Measurements from ENCODE around the gene NT5DC4.

NT5DC4 gene

DNA sequence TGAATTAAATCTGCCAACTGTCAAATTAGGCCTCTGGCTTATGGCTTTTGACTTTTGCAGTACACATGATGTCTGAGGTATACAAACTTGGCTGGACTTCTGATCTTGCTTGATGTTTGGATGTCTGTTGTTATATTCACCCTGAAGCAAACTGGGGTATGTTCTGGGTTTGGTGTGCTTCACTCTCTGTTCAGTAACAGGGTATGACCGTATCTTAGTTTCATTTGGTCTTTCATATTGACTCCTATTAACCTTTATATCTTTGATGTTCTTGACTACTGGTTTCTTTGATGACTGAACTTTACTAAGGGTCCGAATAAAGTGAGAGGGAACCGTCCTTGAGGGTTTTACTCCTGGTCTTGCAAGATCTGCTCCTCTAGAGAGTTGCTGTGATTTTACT, 35.4 kb downstream of the NT5DC4 start:
- DNase-seq = no peak

DNA sequence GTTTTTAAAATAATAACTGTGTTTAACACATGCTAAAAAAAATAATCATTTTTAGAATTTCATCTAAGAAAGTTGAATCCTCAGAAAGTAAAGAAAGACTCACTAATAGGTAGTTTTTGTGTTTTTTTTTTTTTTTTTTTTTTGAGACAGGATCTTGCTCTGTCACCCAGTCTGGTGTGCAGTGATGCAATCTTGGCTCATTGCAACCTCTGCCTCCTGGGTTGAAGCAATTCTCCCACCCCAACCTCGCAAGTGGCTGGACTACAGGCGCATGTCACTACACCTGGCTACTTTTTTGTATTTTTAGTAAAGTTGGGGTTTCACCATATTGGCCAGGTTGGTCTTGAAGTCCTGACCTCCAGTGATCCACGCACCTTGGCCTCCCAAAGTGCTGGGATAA, 36.4 kb downstream of the NT5DC4 start:
- DNase-seq = no peak

DNA sequence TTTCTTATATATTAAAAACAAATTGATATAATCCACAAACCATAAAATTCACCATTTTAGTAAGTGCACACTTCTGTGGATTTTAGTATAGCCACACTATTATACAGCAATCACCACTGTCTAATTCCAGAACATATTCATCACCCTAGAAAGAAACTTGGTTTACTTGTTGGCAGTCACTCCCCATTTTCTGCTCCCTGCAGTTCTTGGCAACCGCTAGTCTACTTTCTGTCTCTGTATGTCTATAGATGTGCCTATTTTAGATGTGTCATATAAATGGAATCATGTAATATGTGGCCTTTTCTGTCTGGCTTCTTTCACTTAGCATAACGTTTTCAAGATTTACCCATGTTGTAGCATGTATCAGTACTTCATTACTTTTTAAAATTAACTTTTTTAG, 37.9 kb downstream of the NT5DC4 start:
- no peak for DNase-seq

DNA sequence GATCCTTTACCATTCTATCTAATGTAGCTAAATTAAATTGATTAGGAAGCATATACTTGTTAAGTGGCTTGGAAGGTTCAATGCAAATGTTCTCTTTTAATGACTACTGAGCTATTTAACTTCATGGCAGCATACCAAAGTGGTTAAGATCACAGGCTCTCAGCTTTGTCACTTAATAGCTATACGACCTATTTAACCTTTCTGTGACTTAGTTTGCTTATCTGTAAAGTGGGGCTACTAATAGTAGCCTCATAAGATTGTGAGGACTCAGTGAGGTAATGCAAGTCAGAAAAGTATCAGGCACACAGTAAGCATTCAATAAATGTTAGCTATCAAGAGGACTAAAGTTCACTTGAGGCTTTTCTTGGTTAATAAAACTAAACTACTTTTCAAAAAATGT, 39.3 kb downstream of the NT5DC4 start:
- no peak for DNase-seq

DNA sequence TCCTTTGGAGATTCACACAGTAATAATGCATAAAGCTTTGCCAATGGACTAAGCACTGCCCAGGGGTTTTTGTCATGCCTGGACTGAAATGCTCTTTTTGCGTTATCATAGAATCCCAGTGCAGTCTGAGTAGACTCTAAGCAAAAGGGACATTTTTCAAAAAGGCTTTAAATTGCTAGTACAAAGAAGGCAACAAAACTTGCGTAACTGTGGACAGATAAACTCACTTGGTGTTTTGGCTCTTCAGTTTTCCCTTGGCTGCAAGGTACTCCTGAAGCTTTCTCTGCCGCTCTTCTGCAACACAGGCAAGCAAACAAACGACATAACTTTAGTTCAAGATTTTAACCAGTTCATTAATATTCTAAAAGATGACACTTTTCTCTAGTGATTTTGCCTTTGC, 41.5 kb downstream of the NT5DC4 start:
- no peak for DNase-seq

DNA sequence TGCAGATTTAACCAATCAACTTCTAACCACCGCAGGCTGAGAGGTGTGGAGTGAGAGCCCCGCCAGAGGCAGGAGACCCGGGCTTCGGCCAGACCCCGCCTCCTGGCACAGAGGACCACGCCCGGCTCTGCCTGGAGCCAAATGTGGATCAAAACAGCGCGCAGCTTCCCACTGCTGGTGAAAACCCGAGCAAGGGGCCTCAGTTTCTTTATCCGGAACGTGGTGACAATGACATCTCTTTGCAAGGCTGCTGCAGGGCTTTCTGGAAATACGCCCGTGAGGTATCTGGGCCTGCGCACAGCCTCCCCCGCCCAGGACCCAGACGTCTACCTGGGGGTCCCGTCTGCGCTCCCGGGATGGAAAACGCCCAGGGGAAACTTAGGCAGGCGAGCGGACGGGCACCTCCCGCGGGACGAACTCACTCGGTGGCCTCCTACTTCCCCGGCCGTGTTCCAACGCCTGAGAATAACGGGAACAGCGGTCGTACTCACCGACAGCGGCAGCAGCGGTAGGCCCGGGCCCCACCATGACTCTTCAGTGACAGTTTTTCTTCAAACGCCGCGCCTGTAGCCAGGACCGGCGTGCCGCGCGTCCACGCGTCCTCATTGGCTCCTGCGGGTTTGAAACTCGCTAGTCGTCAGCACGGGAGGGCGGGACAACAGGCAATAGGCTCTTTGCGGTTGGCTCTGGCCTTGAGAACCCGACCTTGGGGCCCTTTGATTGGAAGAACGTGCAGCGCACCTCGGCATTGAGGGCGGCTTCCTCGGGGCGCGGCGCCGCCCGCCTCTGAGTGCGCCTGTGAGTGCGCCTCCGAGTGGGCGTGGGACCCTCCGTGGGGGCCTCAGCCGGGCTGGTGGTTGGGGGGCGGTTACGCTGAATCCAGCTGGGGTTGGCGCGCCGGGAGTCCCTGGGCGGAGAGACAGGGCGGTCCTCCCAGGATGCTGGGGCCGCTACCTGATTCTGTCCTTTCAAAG, 43.5 kb downstream of the NT5DC4 start, which contains the start of gene CKAP2L:
Gene CKAP2L, minus strand, starts transcription at position 539 of the 974 bp plus-strand sequence. Its CDS starts 11 bp downstream, at position 528.
- DNase-seq = peak; percentile 95

DNA sequence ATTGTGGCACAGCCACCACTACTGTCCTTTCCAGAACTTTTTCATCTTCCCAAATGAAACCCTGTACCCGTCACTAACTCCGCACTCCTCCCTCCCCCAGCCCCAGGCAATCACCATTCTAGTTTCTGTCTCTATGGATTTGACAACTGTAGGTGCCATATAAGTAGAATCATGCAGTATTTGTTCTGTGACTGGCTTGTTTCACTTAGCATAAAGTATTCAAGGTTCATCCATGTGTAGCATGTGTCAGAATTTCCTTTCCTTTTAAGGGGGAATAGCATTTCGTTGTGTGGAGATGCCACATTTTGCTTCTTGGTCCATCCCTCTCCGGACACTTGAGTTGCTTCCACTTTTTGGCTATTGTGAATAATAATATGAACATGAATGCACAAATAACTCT, 44.4 kb downstream of the NT5DC4 start:
- DNase-seq = no peak

DNA sequence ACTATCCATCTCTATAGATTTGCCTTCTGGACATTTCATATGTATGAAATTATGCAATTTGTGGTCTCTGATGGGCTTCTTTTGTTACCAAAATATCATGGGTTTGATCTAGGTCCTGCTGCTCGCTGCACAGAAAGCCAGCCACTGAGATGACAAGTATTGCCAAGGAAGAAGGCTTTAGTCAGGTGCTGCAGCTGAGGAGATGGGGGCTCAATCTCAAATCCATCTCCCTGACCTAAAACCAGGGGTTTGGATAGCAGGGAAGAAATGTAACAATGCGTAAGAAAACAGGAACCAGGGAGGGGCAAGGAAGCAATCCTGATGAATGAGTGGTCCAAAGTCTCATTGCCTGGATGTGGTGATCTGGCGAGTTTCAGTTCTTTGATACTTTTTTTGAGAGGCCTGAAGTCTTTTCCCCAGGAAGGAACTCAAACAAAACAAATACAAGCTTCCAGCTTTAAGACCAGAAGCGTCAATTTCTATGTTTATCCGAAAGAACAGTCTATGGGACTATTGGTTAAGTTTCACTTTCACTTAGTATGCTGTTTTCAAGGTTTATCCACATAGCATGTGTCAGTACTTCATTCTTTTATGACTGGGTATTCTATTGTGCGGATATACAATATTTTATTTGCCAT, 47.0 kb downstream of the NT5DC4 start:
- no peak for DNase-seq

DNA sequence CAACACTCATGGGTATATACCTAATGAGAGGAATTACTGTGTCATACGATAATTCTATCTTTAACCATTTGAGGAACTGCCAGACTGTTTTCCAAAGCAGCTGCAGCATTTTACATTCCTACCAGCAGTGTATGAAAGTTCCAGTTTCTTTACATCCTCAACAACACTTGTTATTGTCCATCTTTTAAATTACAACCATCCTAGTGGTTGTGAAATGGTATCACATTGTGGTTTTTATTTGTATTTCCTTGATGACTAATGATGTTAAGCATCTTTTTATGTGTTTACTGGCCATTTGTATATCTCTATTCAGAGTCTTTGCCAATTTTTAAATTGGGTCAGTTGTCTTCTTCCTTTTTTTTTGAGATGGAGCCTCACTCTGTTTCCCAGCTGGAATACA, 47.6 kb downstream of the NT5DC4 start:
- no peak for DNase-seq

DNA sequence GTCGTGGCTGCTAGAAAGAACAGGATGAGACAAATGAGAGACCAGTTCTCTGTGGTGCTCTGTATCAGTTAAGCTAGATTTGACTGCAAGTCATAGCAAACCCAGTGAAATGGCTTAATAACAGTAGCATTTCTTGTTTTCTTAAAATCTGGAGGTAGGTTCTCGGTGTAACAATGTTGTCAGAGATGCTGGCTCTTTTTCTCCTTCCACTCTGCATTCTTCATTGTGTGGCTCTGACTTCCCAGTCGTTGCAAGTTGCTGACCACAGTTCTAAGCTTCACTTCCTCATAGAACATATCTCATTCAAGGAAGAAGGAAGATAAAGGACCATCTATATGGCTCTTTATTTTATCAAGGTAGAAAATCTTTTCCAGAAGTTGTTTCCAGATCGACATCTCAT, 51.5 kb downstream of the NT5DC4 start:
- DNase-seq = no peak

DNA sequence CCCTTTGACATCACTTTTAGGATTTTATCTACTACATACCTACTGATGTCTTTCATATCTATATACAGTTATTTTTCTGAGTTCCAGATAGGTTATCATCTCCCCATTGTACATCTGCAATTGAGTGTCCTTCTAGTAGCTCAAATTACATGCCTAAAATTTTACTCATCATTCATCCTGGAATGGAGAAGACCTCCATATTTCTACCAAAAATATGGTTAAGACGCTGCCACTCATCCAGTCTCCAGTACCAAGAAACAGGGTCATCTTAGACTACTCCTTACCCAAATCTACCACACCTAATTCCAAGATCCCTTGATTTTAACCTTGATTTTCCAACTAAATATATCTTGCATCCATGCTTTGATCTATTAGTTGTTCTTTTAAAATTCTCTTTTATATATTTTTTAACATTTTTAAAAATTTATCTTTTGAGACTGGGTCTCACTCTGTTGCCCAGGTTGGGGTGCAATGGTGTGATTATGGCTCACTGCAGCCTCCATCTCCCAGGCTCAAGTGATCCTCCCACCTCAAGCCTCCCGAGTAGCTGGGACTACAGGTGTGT, 52.2 kb downstream of the NT5DC4 start:
- no peak for DNase-seq

DNA sequence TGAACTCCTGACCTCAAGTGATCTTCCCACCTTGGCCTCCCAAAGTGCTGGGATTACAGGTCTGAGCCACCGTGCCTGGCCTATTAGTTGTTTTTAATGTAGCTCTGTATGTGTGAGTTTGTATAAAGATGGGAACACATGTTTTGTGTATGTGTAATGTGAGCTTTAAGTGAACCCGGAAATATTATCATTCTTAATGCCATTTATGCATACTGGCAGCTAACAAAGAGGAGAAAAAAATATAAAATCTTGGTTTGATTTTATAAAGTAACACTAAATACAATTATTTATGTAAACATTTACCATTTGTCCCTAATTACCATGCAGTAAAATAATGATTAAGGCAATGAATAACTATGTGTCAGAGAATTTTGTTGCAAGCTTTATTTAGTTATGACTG, 52.7 kb downstream of the NT5DC4 start:
- DNase-seq = no peak

DNA sequence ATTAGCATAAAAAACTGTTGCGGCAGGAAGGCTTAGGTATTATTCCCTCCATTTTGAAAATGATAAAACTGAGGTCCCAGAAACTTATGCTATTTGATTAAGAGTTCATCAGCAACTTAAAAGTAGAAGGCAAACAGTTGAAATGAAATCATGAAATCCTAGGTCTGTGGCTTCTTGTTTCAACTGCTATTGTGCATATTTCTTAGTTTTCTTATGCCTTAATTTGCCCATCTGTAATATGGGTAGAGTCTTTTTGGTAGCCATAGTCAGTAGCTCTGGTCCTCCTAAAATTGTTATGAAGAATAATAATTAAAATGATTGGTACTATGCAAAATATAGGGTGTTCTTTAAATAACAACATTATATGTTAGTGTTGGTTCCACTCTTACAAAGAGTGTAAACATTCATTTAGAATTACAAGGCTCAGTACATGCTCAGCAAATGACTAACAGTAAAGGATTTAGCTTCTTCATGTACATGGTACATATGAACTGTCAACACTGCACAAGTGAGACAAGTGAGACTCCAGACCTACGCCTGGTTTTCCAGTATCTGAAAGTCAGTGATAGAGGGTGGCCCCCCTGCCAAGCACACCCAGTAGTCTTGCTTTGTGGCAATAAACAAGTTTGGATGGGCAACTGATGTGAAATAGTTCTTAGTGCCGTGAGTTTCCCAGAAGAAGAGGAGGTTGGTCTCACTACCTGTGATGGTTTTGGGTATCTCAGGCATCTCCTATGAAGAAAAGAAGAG, 53.9 kb downstream of the NT5DC4 start:
- DNase-seq = no peak

DNA sequence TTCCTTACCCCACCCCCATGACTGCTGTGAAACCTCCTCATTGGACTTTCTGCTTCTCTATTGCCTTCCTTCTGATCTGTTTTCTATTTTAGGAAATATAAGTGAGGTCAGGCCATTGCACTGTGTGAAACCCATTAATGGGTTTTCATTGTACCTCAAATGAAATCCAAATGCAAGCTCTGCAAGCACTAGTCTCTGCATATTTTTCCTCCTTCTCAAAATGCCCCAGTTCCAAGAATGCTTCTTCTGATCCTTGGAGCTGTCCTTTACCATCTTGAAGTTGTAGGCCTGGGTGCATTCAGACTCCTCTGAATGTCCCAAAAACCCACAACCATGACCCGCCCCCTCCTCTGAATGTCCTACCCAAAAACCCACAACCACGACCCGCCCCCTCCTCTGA, 55.3 kb downstream of the NT5DC4 start:
- DNase-seq = no peak

DNA sequence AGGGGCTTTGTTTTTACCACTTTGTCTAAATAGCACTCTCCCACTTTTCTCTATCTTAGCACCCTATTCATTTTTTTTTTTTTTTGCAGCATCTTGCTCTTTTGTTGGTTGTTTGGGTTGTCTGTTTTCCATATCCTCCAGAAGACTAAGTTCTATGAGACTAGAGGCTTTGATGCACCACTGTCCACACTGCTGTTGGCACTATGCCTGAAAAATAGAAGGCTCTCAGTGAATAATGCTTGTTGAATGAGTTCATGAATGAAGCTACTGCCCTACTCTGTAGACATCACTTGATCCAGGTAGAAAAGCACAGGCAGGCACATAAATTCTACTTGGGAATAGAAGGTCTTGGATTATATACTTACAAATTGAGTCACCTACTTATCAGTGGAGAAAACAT, 56.2 kb downstream of the NT5DC4 start:
- no peak for DNase-seq

DNA sequence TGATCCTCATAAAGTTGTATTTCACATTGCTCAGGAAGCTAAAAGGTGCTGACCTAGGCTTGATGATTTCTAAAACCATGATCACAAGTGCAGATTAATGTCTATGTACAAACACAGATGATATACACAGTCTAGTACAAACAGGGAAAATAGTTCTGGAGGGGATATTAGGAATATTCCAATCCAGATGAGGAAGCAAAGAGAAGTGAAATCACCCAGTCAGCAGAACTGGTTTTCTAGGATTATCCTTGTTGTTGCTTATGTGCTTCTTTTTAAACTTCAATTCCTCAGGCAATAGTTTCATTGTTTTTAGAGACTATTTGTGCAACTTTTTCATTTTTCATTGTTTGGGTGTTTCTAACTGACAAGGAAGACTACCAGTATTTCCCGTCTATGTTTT, 58.8 kb downstream of the NT5DC4 start:
- DNase-seq = no peak

DNA sequence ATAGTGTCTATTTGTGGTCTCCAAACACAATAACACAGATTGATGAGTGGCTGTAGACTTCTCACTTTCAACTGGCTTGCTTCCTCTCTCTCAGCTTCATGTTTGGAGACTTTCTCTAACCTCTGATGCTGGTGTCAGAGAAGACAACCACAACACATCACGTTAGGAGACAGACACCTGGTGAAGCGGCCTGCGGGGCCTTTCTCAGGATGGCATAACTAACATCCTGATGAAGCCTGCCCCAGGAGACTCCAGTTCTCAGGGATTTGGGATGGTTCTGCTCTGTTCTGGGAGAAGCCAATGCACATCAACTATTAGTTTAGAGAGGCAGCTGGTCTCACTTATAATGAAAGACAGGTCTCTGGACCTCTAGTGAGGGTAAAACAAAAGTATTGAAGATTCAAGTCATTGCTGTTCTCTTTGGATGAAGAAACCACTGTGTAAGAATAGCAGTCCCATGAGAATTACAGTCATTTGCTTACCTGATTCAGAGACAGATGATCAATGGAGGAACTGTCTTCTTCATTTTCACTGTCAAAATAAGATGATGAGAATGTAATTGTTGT, 61.5 kb downstream of the NT5DC4 start:
- no peak for DNase-seq

DNA sequence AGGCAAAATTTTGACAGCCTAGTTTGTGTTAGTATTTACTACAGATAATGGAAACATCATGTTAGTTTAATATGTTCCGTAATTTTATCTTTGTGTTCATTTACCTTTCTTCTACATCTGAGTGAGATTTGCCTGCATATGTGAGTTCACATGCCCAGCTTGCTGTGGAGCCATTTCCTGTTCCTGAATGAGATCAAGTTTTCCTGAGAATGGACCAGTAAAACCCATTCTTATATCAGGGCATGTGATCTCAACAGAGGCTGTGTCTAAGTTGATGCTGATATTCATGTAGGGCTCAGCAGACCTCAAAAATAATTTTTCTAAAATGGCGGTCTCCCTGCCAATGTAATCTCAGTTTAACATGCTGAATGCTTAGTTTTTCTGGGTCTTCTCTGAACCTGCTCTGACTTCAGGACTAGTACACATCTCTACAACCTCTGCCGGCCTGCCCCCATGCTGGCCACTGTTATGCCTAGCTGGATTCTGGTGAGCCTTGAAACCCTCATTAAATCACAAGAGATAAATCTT, 62.4 kb downstream of the NT5DC4 start:
- no peak for DNase-seq

DNA sequence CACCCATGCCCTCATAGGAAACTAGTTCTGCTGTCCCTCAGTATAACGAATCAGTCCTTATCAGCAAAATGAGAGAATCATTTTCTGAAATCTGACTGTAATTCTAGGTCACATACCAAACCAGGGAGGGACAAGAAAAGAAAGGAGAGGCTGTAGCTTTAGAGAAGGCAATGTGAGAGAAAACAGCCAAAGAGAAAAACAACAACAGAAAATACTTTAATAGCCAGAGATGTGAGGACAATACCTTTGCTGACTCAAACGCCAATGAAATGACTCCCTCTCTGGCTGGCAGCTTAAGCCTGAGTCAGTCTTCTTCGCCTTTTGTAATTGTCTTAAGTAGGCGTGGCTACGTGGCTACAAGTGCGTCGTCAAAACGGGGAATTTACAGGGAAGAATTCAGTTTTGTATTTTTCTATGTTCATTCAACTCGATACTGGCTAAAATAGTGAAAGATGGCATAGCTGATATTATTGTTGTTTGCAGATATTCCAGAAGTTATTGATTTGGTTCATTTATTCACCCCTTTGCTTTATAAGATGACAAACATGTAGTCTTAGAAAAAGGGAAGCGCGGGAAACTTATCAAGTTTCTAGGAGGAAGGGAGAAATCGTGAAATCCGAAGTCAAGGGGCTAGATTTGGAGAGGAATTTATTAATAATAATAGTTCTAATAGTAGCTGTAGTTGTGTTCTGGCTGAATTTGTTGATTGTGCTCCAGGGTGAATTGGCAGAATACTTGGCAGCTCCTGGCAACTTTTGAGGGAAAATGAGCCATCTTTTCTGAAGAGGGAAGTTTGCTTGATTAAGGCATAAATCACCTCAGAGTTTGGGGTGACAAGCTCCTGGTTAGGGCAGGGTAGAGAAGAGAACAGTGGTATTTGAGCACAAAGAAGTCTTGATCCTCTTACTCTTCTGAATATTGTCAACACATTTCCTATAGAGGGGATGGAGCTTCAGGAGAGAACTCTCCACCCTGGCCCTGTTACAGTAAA, 63.7 kb downstream of the NT5DC4 start, which contains the start of gene IL1A:
Gene IL1A, minus strand, starts transcription at position 295 of the 991 bp plus-strand sequence. CDS start 723 bp downstream, outside the sequence.
- DNase-seq = no peak

DNA sequence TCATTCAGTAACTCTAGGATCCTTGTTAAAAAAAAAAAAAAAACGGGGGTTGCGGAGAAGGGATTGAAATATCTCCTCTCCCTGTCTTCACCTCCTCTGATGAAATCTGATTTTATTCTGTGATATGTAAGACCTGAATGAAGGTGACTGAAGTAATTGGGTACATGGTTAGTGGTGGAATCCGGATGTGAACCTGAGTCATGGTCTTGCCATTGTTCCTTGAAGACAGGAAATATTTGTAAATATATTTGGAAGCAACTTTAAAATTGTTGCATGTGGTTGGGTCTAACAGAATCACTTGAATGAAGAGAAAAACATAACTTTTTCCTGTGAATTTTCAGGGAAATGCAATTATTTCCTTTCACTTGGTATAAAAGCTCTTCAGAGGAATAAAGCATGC, 66.5 kb downstream of the NT5DC4 start:
- DNase-seq = no peak

Measured in activated CD4-positive, alpha-beta T cell treated with anti-CD3 and anti-CD28 coated beads for 4 hours (primary cell).